A673 (cell line): Measurements from ENCODE around the gene OR13C4. TPM values are rescaled to one million over a fixed set of nuclear protein-coding genes. Genes with fewer than 3 reads are reported as not detected.

Experiments
- BruUV-seq: library from RNA; stranded (reverse); fragments of 400-500 nt; replicated peaks from 2 replicates; lab custom pipeline; 2021; lab: Mats Ljungman, UMichigan
- CTCF ChIA-PET: fragments of 300-600 bp; sonication (Branson Sonifier 250); formaldehyde crosslinking; loops from one replicate; lab custom pipeline; 2022; ENCODE audit warnings: antibody characterized with exemption; lab: Charles Lee
- POLR2A ChIA-PET: fragments of 300-600 bp; sonication (Branson Sonifier 250); formaldehyde crosslinking; loops from one replicate; lab custom pipeline; 2022; ENCODE audit warnings: antibody characterized with exemption; ENCODE audit not compliant: low non-redundant PET; lab: Charles Lee
- DNase-seq: peaks from one replicate; pipeline ENCODE4 v3.0.0-alpha.2; 2015; ENCODE audit warnings: low spot score
- H3K27ac ChIP-seq: fragments of 200-600 bp; sonication (generic); 2 replicates; pipeline ENCODE4 v1.5.1; 2016; ENCODE audit warnings: mixed run types, low read depth, mild to moderate bottlenecking, mixed read lengths, antibody characterized with exemption, low read length; ENCODE audit not compliant: poor library complexity, severe bottlenecking
- H3K27me3 ChIP-seq: fragments of 200-600 bp; sonication (generic); replicated peaks from 2 replicates; pipeline ENCODE4 v1.6.1; 2017; ENCODE audit warnings: mixed run types, low read depth, mild to moderate bottlenecking, mixed read lengths, antibody characterized with exemption, low read length; ENCODE audit not compliant: insufficient read depth, poor library complexity
- H3K36me3 ChIP-seq: fragments of 200-600 bp; sonication (generic); 2 replicates; pipeline ENCODE4 v1.6.1; 2016; ENCODE audit warnings: mixed run types, mild to moderate bottlenecking, mixed read lengths, antibody characterized with exemption, low read length; ENCODE audit not compliant: insufficient read depth, poor library complexity, severe bottlenecking
- H3K4me1 ChIP-seq: fragments of 200-600 bp; sonication (generic); 2 replicates; pipeline ENCODE4 v1.6.1; 2017; ENCODE audit warnings: mixed run types, mild to moderate bottlenecking, mixed read lengths, antibody characterized with exemption, low read length; ENCODE audit not compliant: insufficient read depth, poor library complexity, severe bottlenecking
- H3K4me3 ChIP-seq: fragments of 200-600 bp; sonication (generic); 2 replicates; pipeline ENCODE4 v1.5.1; 2016; ENCODE audit warnings: low read depth, mixed run types, mild to moderate bottlenecking, mixed read lengths, low read length; ENCODE audit not compliant: poor library complexity, severe bottlenecking
- H3K9me3 ChIP-seq: fragments of 200-600 bp; sonication (generic); 2 replicates; pipeline ENCODE4 v1.6.1; 2016; ENCODE audit warnings: mixed run types, low read depth, mild to moderate bottlenecking, mixed read lengths, antibody characterized with exemption, low read length; ENCODE audit not compliant: poor library complexity, severe bottlenecking
- EZH2 ChIP-seq: fragments of 200-600 bp; sonication (generic); IDR thresholded peaks from 2 replicates; pipeline ENCODE4 v1.6.1; 2017; ENCODE audit warnings: borderline replicate concordance, low read depth, mild to moderate bottlenecking, mixed read lengths, antibody characterized with exemption, low read length; ENCODE audit not compliant: poor library complexity, severe bottlenecking
- intact Hi-C: fragments of 100-400 bp; cut with micrococcal nuclease; formaldehyde crosslinking; loops from one replicate; pipeline ENCODE4 v1.10.0; 2022; ENCODE audit not compliant: unreplicated experiment
- total RNA-seq: library from RNA; stranded (reverse); gene quantifications from 2 replicates; pipeline ENCODE4 v1.2.3, GENCODE V29; 2021
- TF ChIP-seq, protein P1 (sequence below): fragments of 300-800, 200-600 bp; sonication (generic); conservative IDR thresholded peaks from 2 replicates; pipeline ENCODE4 v1.5.1; 2017; ENCODE audit warnings: low read depth, mild to moderate bottlenecking, antibody characterized with exemption, low read length, moderate library complexity, mixed read lengths

Gene OR13C4
- total RNA-seq, 1 experiment from 2014 or later: not detected

DNA sequence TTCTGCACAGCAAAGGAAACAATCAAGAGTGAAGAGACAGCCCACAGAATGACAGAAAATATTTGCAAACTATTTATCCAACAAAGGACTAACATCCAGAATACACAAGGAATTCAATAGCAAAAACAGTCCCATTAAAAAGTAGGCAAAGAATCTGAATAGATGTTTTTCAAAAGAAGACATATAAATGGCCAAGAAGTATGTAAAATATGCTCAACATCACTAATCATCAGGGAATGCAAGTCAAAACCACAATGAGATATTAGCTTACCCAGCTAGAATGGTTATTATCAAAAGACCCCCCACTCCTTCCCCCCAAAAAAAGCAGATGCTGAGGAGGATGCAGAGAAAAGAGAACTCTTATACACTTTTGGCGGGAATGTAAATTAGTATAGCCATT lies 28.5 kb upstream of the OR13C4 start:
- no peak overlapping the region for H3K4me3 ChIP-seq
- POLR2A ChIA-PET: no interaction called here
- no peaks in the 10 kb centered on the region for H3K27me3 ChIP-seq
- no peak overlapping the region for H3K27ac ChIP-seq
- DNase-seq: no peak
- no TSS peak for BruUV-seq
- no peaks in the 10 kb centered on the region for H3K36me3 ChIP-seq
- no peaks in the 10 kb centered on the region for H3K4me1 ChIP-seq
- CTCF ChIA-PET: no interaction called here
- intact Hi-C loops: no loop called here
- peaks cover 6% of the 10 kb centered on the region for H3K9me3 ChIP-seq
- TF ChIP-seq EZH2: no peak
- TF ChIP-seq, protein P1, sequence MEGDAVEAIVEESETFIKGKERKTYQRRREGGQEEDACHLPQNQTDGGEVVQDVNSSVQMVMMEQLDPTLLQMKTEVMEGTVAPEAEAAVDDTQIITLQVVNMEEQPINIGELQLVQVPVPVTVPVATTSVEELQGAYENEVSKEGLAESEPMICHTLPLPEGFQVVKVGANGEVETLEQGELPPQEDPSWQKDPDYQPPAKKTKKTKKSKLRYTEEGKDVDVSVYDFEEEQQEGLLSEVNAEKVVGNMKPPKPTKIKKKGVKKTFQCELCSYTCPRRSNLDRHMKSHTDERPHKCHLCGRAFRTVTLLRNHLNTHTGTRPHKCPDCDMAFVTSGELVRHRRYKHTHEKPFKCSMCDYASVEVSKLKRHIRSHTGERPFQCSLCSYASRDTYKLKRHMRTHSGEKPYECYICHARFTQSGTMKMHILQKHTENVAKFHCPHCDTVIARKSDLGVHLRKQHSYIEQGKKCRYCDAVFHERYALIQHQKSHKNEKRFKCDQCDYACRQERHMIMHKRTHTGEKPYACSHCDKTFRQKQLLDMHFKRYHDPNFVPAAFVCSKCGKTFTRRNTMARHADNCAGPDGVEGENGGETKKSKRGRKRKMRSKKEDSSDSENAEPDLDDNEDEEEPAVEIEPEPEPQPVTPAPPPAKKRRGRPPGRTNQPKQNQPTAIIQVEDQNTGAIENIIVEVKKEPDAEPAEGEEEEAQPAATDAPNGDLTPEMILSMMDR: no peak

DNA sequence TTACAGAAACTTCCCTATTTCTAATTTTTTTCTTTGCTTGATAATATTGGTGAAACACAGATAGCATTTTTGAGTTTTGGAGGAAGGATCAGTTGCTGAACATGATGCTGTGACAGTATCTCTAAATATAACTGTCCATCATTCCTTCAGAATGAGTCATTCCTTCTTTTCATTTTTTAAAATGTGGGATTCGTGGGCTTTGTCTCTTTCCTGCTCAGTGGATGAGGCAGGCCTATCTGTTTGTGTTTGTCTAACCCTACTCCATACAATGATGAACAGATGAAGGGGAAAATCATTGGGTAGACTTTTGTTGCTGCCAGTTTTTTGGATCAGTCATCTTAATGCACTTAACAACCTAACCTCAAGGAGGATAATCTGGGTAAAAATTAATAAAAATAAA lies 26.3 kb upstream of the OR13C4 start:
- H3K9me3 ChIP-seq: peaks cover 6% of the 10 kb centered on the region
- ChIA-PET CTCF (no interaction called here), POLR2A (no interaction called here)
- no peak overlapping the region for H3K27ac ChIP-seq
- no peak for TF ChIP-seq EZH2
- TF ChIP-seq, protein P1: no peak
- no peak for DNase-seq
- BruUV-seq: no TSS peak
- no peaks in the 10 kb centered on the region for H3K27me3 ChIP-seq
- H3K36me3 ChIP-seq: no peaks in the 10 kb centered on the region
- H3K4me3 ChIP-seq: no peak overlapping the region
- no peaks in the 10 kb centered on the region for H3K4me1 ChIP-seq
- intact Hi-C loops: no loop called here

DNA sequence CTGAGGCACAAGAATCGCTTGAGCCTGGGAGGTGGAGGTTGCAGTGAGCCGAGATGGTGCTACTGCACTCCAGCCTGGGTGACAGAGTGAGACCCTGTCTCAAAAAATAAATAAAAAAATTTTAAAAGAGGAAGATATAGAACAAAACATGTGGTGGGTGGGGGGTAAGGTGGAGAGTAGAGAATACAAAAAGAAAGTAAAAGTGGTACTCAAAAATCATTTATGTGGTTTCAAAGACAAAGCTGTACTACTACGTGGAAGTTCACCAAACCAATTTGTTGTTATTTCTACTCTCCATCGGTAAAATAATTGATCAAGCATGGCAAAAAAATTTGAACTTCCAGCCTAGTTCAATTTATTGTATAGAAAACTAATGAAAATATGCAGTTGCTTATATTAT lies 17.6 kb upstream of the OR13C4 start:
- no peaks in the 10 kb centered on the region for H3K4me1 ChIP-seq
- POLR2A ChIA-PET: no interaction called here
- CTCF ChIA-PET: no interaction called here
- no peaks in the 10 kb centered on the region for H3K9me3 ChIP-seq
- no peak overlapping the region for H3K4me3 ChIP-seq
- no peak for DNase-seq
- intact Hi-C loops: no loop called here
- TF ChIP-seq EZH2: no peak
- TF ChIP-seq, protein P1: no peak
- H3K27me3 ChIP-seq: no peaks in the 10 kb centered on the region
- BruUV-seq: no TSS peak
- H3K27ac ChIP-seq: no peak overlapping the region
- no peaks in the 10 kb centered on the region for H3K36me3 ChIP-seq
